Measurements from ENCODE around the gene TOM1.

DNA sequence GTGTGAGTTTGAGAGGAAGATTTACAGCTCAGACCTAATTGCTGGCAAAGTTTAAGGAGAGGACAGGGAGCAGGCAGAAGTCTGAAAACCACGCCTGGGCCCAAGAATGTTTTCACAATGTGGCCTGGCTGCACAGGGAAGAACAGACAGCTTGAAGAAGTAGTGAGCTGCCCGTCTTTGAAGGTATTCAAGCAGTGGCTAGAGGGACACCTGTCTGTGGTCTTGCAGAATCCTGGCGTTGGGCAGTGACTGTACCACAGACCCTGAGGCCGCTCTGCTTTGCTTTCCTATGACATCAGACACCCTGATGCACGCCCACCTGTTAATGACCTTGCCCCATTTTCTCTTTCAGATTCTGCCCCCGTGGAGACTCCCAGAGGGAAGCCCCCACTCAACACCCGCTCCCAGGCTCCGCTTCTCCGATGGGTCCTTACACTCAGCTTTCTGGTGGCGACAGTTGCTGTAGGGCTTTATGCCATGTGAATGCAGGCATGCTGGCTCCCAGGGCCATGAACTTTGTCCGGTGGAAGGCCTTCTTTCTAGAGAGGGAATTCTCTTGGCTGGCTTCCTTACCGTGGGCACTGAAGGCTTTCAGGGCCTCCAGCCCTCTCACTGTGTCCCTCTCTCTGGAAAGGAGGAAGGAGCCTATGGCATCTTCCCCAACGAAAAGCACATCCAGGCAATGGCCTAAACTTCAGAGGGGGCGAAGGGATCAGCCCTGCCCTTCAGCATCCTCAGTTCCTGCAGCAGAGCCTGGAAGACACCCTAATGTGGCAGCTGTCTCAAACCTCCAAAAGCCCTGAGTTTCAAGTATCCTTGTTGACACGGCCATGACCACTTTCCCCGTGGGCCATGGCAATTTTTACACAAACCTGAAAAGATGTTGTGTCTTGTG lies 93.7 kb downstream of the TOM1 start:
- TF ChIP-seq, protein P1, sequence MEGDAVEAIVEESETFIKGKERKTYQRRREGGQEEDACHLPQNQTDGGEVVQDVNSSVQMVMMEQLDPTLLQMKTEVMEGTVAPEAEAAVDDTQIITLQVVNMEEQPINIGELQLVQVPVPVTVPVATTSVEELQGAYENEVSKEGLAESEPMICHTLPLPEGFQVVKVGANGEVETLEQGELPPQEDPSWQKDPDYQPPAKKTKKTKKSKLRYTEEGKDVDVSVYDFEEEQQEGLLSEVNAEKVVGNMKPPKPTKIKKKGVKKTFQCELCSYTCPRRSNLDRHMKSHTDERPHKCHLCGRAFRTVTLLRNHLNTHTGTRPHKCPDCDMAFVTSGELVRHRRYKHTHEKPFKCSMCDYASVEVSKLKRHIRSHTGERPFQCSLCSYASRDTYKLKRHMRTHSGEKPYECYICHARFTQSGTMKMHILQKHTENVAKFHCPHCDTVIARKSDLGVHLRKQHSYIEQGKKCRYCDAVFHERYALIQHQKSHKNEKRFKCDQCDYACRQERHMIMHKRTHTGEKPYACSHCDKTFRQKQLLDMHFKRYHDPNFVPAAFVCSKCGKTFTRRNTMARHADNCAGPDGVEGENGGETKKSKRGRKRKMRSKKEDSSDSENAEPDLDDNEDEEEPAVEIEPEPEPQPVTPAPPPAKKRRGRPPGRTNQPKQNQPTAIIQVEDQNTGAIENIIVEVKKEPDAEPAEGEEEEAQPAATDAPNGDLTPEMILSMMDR (IDR thresholded peaks at IDR 0.05), result no peak
- TF ChIP-seq POLR2A (IDR thresholded peaks at IDR 0.05), result no peak
